ENCODE data around the gene NDUFA11.

NDUFA11 gene

GRCh38 chr19:5932609-5933262 lies 29.1 kb upstream of the NDUFA11 start:
- no peak for DNase-seq (ENCODE audit: low spot score)

GRCh38 chr19:5932146-5932545 lies 28.6 kb upstream of the NDUFA11 start:
- no peak for DNase-seq (ENCODE audit: low spot score)

GRCh38 chr19:5931251-5931650 lies 27.7 kb upstream of the NDUFA11 start:
- no peak for DNase-seq (ENCODE audit: low spot score)

- DNase-seq (ENCODE audit: low spot score): no peak
These were observed 26.0 kb upstream of the NDUFA11 start for GRCh38 chr19:5929625-5930024.

GRCh38 chr19:5929179-5929578 lies 25.6 kb upstream of the NDUFA11 start:
- no peak for DNase-seq (ENCODE audit: low spot score)

- DNase-seq (ENCODE audit: low spot score): no peak
These were observed 23.8 kb upstream of the NDUFA11 start for GRCh38 chr19:5927441-5927821.

GRCh38 chr19:5926641-5927440 lies 23.3 kb upstream of the NDUFA11 start:
- DNase-seq (ENCODE audit: low spot score): no peak

GRCh38 chr19:5925830-5926427 lies 22.3 kb upstream of the NDUFA11 start:
- no peak for DNase-seq (ENCODE audit: low spot score)

- DNase-seq (ENCODE audit: low spot score): no peak
These were observed 19.8 kb upstream of the NDUFA11 start for GRCh38 chr19:5923356-5923755.

GRCh38 chr19:5922161-5922545 lies 18.6 kb upstream of the NDUFA11 start:
- no peak for DNase-seq (ENCODE audit: low spot score)

- no peak for DNase-seq (ENCODE audit: low spot score)
These were observed 18.0 kb upstream of the NDUFA11 start for GRCh38 chr19:5921516-5922160.

GRCh38 chr19:5918463-5919079 lies 15.0 kb upstream of the NDUFA11 start:
- no peak for DNase-seq (ENCODE audit: low spot score)

GRCh38 chr19:5917431-5918107 lies 14.0 kb upstream of the NDUFA11 start:
- no peak for DNase-seq (ENCODE audit: low spot score)

GRCh38 chr19:5916181-5916708 lies 12.7 kb upstream of the NDUFA11 start:
- DNase-seq (ENCODE audit: low spot score): no peak

- DNase-seq (ENCODE audit: low spot score): no peak
These were observed 12.2 kb upstream of the NDUFA11 start for GRCh38 chr19:5915782-5916165.

- DNase-seq (ENCODE audit: low spot score): no peak
These were observed 11.6 kb upstream of the NDUFA11 start for GRCh38 chr19:5914946-5915781.

GRCh38 chr19:5914358-5914774 lies 10.8 kb upstream of the NDUFA11 start:
- DNase-seq (ENCODE audit: low spot score): no peak

GRCh38 chr19:5913739-5914357 lies 10.3 kb upstream of the NDUFA11 start, which contains the start of gene CAPS:
Gene CAPS (plus strand): TSS chr19:5914254. CDS start chr19:5914407, 153 bp downstream.
- DNase-seq (ENCODE audit: low spot score): no peak

GRCh38 chr19:5911366-5911765 lies 7.8 kb upstream of the NDUFA11 start:
- DNase-seq (ENCODE audit: low spot score): no peak

- no peak for DNase-seq (ENCODE audit: low spot score)
These were observed 7.0 kb upstream of the NDUFA11 start for GRCh38 chr19:5910638-5910907.

Measured in SK-N-DZ (cell line).